HepG2 (cell line): ENCODE data around the gene ZAR1. TPM values are rescaled to one million over a fixed set of nuclear protein-coding genes. Genes with fewer than 3 reads are reported as not detected.

ENCODE experiments used
- ATAC-seq: fragments of 200-7000 bp; cut with Tn5 transposase; 3 replicates; pipeline ENCODE4 v1.9.1; 2020; ENCODE audit warnings: mild to moderate bottlenecking, moderate library complexity
- BruUV-seq: library from RNA; stranded (reverse); fragments of 400-500 nt; replicated peaks from 2 replicates; lab custom pipeline; 2021; lab: Mats Ljungman, UMichigan
- CTCF ChIA-PET: fragments of 300-600 bp; formaldehyde crosslinking; extraction: SDS; loops from one replicate; lab custom pipeline; 2021; ENCODE audit warnings: low total read pairs, inconsistent platforms, low intra/inter-chr PET ratio; lab: Yijun Ruan, JAX
- POLR2A ChIA-PET: fragments of 350-600 bp; sonication (Branson Sonifier 250); formaldehyde crosslinking; loops from one replicate; lab custom pipeline; 2020; ENCODE audit warnings: antibody characterized with exemption, inconsistent platforms; lab: Yijun Ruan, JAX
- DNase-seq: peaks from one replicate; pipeline ENCODE4 v3.0.0-alpha.2; 2015; ENCODE audit warnings: low spot score
- FAIRE-seq: peaks from 3 replicates; lab custom pipeline; 2011; peaks lifted over from hg19 to GRCh38; lab: Jason Lieb, UNC
- H2AFZ ChIP-seq: one replicate; pipeline ENCODE4 v1.6.1; 2011; ENCODE audit warnings: low read length, inconsistent platforms
- H3K27ac ChIP-seq: fragments of 300-600 bp; 3 replicates; pipeline ENCODE4 v1.8.0; 2011; ENCODE audit warnings: mixed run types, mild to moderate bottlenecking, mixed read lengths, low read length, inconsistent platforms; ENCODE audit not compliant: insufficient read depth; ENCODE audit errors: extremely low read length
- H3K27me3 ChIP-seq, 2 experiments: fragments of 200-600 bp in 1 of 2; 2 replicates in 1 of 2; 3 replicates in 1 of 2; pipeline versions ENCODE4 v1.6.0 to v1.8.0; 2011; ENCODE audit warnings: low read length in 2 of 2, mild to moderate bottlenecking in 2 of 2, moderate library complexity in 2 of 2, inconsistent platforms in 1 of 2; ENCODE audit not compliant: insufficient read depth in 2 of 2, control insufficient read depth in 1 of 2
- H3K36me3 ChIP-seq, 2 experiments: fragments of 200-600 bp in 1 of 2; replicated peaks in 1 of 2; 2 replicates in 1 of 2; 3 replicates in 1 of 2; pipeline versions ENCODE4 v1.5.1 to v1.8.0; 2011; ENCODE audit warnings: low read length in 2 of 2, inconsistent platforms in 1 of 2; ENCODE audit not compliant: insufficient read depth in 2 of 2, control insufficient read depth in 1 of 2
- H3K4me1 ChIP-seq: 2 replicates; pipeline ENCODE4 v1.5.1; 2012; ENCODE audit warnings: low read length, inconsistent platforms; ENCODE audit not compliant: insufficient read depth
- H3K4me2 ChIP-seq: 2 replicates; pipeline ENCODE4 v1.6.0; 2011; ENCODE audit warnings: low read depth, low read length, inconsistent platforms
- H3K4me3 ChIP-seq, 3 experiments: fragments of 200-600 bp in 1 of 3; sonication (generic), shearing (Covaris generic) in 1 of 3; replicated peaks in 1 of 3; 2 replicates each; pipeline ENCODE4 v1.5.1; 2011 to 2016; ENCODE audit warnings: low read length in 3 of 3, inconsistent platforms in 2 of 3, low read depth in 2 of 3, mild to moderate bottlenecking in 2 of 3, control low read depth in 1 of 3, mixed read lengths in 1 of 3; ENCODE audit not compliant: insufficient read depth in 1 of 3
- H3K79me2 ChIP-seq: one replicate; pipeline ENCODE4 v1.6.1; 2011; ENCODE audit warnings: low read length, inconsistent platforms; ENCODE audit not compliant: insufficient read depth
- H3K9ac ChIP-seq: 2 replicates; pipeline ENCODE4 v1.6.0; 2011; ENCODE audit warnings: mild to moderate bottlenecking, low read depth, low read length, inconsistent platforms; ENCODE audit not compliant: insufficient read depth
- H3K9me3 ChIP-seq: 2 replicates; pipeline ENCODE4 v1.5.1; 2012; ENCODE audit warnings: mild to moderate bottlenecking, low read length
- H4K20me1 ChIP-seq: 2 replicates; pipeline ENCODE4 v1.6.0; 2011; ENCODE audit warnings: inconsistent platforms, mild to moderate bottlenecking, low read length, moderate library complexity; ENCODE audit not compliant: insufficient read depth
- HIC2 ChIP-seq: sonication (generic); formaldehyde crosslinking; IDR thresholded peaks from 2 replicates; pipeline ENCODE4 v1.9.0; 2022; ENCODE audit warnings: low read depth, missing genetic modification reagents
- HMG20B ChIP-seq: conservative IDR thresholded peaks from 2 replicates; pipeline ENCODE4 v1.6.1; 2016; ENCODE audit warnings: missing genetic modification reagents, missing compliant biosample characterization
- JARID2 ChIP-seq: sonication (generic); formaldehyde crosslinking; IDR thresholded peaks from 2 replicates; pipeline ENCODE4 v1.8.1; 2023; ENCODE audit warnings: missing genetic modification reagents, inconsistent platforms; ENCODE audit not compliant: insufficient replicate concordance
- MAFF ChIP-seq: IDR thresholded peaks from 2 replicates; pipeline ENCODE4 v1.6.1; 2011; ENCODE audit warnings: low read depth, low read length, improper control_type of control experiment
- MAFK ChIP-seq, 2 experiments: IDR thresholded peaks in 1 of 2; conservative IDR thresholded peaks in 1 of 2; 2 replicates each; pipeline ENCODE4 v1.6.1; 2011; ENCODE audit warnings: improper control_type of control experiment in 2 of 2, low read length in 2 of 2
- MYC ChIP-seq: sonication (generic); formaldehyde crosslinking; IDR thresholded peaks from 2 replicates; pipeline ENCODE4 v1.9.0; 2021; ENCODE audit warnings: missing genetic modification reagents, borderline replicate concordance
- NFE2L2 ChIP-seq: fragments of 150-350 bp; IDR thresholded peaks from 2 replicates; pipeline ENCODE4 v1.6.1; 2014; ENCODE audit warnings: low read length
- RFXANK ChIP-seq: IDR thresholded peaks from 2 replicates; pipeline ENCODE4 v1.6.1; 2016
- RFXAP ChIP-seq: sonication (generic); formaldehyde crosslinking; IDR thresholded peaks from 2 replicates; pipeline ENCODE4 v1.4.0; 2020; ENCODE audit warnings: missing genetic modification reagents, borderline replicate concordance
- ZBTB37 ChIP-seq: sonication (generic); formaldehyde crosslinking; IDR thresholded peaks from 2 replicates; pipeline ENCODE4 v1.4.0; 2020; ENCODE audit warnings: mild to moderate bottlenecking, missing genetic modification reagents
- ZBTB8A ChIP-seq: sonication (generic); formaldehyde crosslinking; IDR thresholded peaks from 2 replicates; pipeline ENCODE4 v1.4.0; 2020; ENCODE audit warnings: mild to moderate bottlenecking, low read depth, missing genetic modification reagents, borderline replicate concordance
- ZNF501 ChIP-seq: sonication (generic); formaldehyde crosslinking; IDR thresholded peaks from 2 replicates; pipeline ENCODE4 v1.5.1; 2020; ENCODE audit warnings: mild to moderate bottlenecking, moderate library complexity, missing genetic modification reagents
- WGBS: methylation state at CpG from one replicate; pipeline ENCODE4 v1.1.6; 2017; ENCODE audit warnings: low lambda C conversion rate; 5-methylcytosine and 5-hydroxymethylcytosine counted together
- in situ Hi-C: cut with HindIII; loops from 2 replicates; pipeline ENCODE4 v1.10.0; 2017; ENCODE audit warnings: low pct_unique_long_range_greater_than_20kb; ENCODE audit not compliant: extremely low pct_ligation_motif_present
- intact Hi-C: fragments of 100-400 bp; cut with micrococcal nuclease; formaldehyde crosslinking; loops from one replicate; pipeline ENCODE4 v1.10.0; 2022; ENCODE audit not compliant: unreplicated experiment
- polyA plus RNA-seq, 8 experiments: library from polyadenylated mRNA; depleted of rRNA in 3 of 8; stranded (reverse) in 7 of 8; unstranded in 1 of 8; fragments of >200 nt; fragmentation: Illumina TruSeq in 4 of 8; extraction: Trizol in 4 of 8; gene quantifications; 2 replicates each; pipeline versions ENCODE4 v1.2.1 to v1.2.3, GENCODE V29; 2011 to 2016; ENCODE audit warnings: low read depth in 4 of 8, missing spikeins in 1 of 8, mixed read lengths in 1 of 8; ENCODE audit not compliant: insufficient read depth in 1 of 8
- total RNA-seq, 5 experiments: library from RNA; depleted of rRNA; stranded (reverse); fragments of >200 nt; fragmentation: Illumina TruSeq; extraction: Trizol; gene quantifications; 2 replicates each; pipeline ENCODE4 v1.2.3, GENCODE V29; 2016; ENCODE audit warnings: low read depth in 1 of 5

Gene ZAR1
- total and polyA plus RNA-seq, 2 of the 13 experiments (the other 11 are each of a cell fraction or from before 2014, with no cell fraction given): not detected

DNA sequence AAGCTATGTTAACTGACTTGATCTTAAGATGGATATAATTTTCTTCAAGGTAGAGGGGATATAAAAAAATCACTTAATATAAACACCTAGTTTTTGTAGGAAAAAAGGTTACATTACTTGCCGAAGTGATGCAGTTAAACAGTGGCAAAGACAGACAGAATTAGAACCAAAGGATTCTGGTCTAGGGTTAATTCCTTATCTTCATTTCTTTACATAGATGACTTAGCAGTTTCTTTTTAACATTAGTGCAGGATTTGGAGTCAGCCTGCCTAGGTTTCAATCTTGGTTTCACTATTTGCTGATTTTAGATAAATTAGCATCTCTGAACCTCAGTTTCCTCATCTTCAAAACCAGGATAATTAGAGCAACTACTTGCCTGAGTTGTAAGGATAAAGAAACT, 14.3 kb downstream of the ZAR1 start:
- intact Hi-C loops (no loop called here), in situ Hi-C loops (no loop called here)
- Histone ChIP-seq H3K9me3 (no peaks in the 10 kb centered on the region), H3K27ac (no peak overlapping the region), H4K20me1 (no peaks in the 10 kb centered on the region), H3K79me2 (no peaks in the 10 kb centered on the region), H3K9ac (no peak overlapping the region), H2AFZ (no peak overlapping the region), H3K4me1 (no peaks in the 10 kb centered on the region), H3K4me2 (no peak overlapping the region), H3K36me3 (peaks cover 0 to 14% of the 10 kb centered on the region in 2 experiments; a peak in 2 of 5 replicates), H3K4me3 (no peak overlapping the region), H3K27me3 (no peaks in the 10 kb centered on the region)
- DNase-seq (peak; percentile 3), ATAC-seq (no peak), FAIRE-seq (no peak)
- CTCF ChIA-PET: no interaction called here
- TF ChIP-seq MAFK (conservative IDR thresholded peaks at IDR 0.05 in 1 of 2, IDR thresholded peaks at IDR 0.05 in 1 of 2; ENCODE audit: low read length in 2 of 2) (0 out of 4 replicates have a peak, but pooled peaks have one; percentile 16 to 26), RFXANK (CRISPR knock-in tag) (no peak), RFXAP (CRISPR knock-in tag) (no peak), ZNF501 (CRISPR knock-in tag) (no peak), HMG20B (CRISPR knock-in tag) (no peak), MYC (CRISPR knock-in tag) (no peak), NFE2L2 (peak; percentile 64; the same call in 1 of the 2 replicates)
- WGBS: 61% methylated on average over 1 of the region's 1 CpG
- BruUV-seq: no TSS peak
- POLR2A ChIA-PET: no interaction called here

DNA sequence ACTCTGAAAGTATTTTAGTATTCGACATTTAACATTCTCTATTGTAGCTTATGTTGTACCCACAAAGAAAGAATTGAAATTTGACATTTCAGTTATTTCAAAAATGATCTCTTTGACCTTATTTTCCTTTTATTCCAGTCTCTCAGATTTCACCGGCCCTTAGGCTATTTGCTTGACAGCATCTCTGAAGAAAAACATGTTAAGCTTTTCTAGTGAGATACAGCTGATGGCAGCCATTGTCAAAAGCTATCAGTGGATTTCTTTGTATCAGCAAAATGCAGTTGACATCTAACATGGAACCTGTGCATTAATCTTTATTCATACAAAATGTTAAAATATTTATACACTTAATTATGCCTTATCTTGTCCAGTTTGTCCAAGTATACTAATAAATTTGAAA, 16.7 kb downstream of the ZAR1 start:
- in situ Hi-C loops: no loop called here
- no peak overlapping the region for H3K27ac ChIP-seq
- DNase-seq (no peak), FAIRE-seq (no peak), ATAC-seq (no peak)
- H3K36me3 ChIP-seq: peaks cover 2 to 25% of the 10 kb centered on the region in 2 experiments; a peak in 4 of 5 replicates
- H3K4me1 ChIP-seq: no peaks in the 10 kb centered on the region
- intact Hi-C loops: no loop called here
- H3K9me3 ChIP-seq: no peaks in the 10 kb centered on the region
- CTCF ChIA-PET: no interaction called here
- no peak overlapping the region for H2AFZ ChIP-seq
- no peak for TF ChIP-seq ZBTB8A (CRISPR knock-in tag)
- peak in 1 of 2 experiments; percentile 23; a peak in 1 of 4 replicates for TF ChIP-seq MAFK (conservative IDR thresholded peaks at IDR 0.05 in 1 of 2, IDR thresholded peaks at IDR 0.05 in 1 of 2; ENCODE audit: low read length in 2 of 2)
- no peak for TF ChIP-seq ZBTB37
- TF ChIP-seq JARID2 (CRISPR knock-in tag): no peak
- TF ChIP-seq MAFF: 0 out of 2 replicates have a peak, but pooled peaks have one; percentile 9
- no peak for TF ChIP-seq HIC2 (CRISPR knock-in tag)
- no peak overlapping the region for H3K9ac ChIP-seq
- POLR2A ChIA-PET: no interaction called here
- H3K4me3 ChIP-seq: no peak overlapping the region
- H3K79me2 ChIP-seq: no peaks in the 10 kb centered on the region
- no peaks in the 10 kb centered on the region for H4K20me1 ChIP-seq
- no peak overlapping the region for H3K4me2 ChIP-seq
- H3K27me3 ChIP-seq: no peaks in the 10 kb centered on the region
- BruUV-seq: no TSS peak
- WGBS: 94% methylated on average over 2 of the region's 2 CpGs
